Peyer's patch (tissue), 4 donors: Measurements from ENCODE around the gene SRC. TPM values are rescaled to one million over a fixed set of nuclear protein-coding genes. Genes with fewer than 3 reads are reported as not detected.
A peak's percentile ranks its signal among the peaks of the same experiment; 100 is the strongest.

Experiments
- DNase-seq, 3 donors: peaks; one replicate each; pipeline ENCODE4 v3.0.0-alpha.2; 2017 to 2019
- H3K27ac ChIP-seq, 4 donors: fragments of 200-600 bp; sonication (generic); one replicate each; pipeline ENCODE4 v1.5.1; 2016 to 2019
- H3K27me3 ChIP-seq, 2 donors: fragments of 200-600 bp; sonication (generic); one replicate each; pipeline ENCODE4 v1.5.1; 2019
- H3K36me3 ChIP-seq, 3 donors: fragments of 200-600 bp; sonication (generic); one replicate each; pipeline ENCODE4 v1.5.1; 2016 to 2019
- H3K4me1 ChIP-seq, 4 donors: fragments of 200-600 bp; sonication (generic); one replicate each; pipeline ENCODE4 v1.5.1; 2016 to 2019
- H3K4me3 ChIP-seq, 4 donors: fragments of 200-600 bp; sonication (generic); 1 replicate in 3 of 4; 2 replicates in 1 of 4; pipeline ENCODE4 v1.5.1; 2016 to 2019; ENCODE audit warnings: mild to moderate bottlenecking in 1 of 4
- H3K9me3 ChIP-seq, 4 donors: fragments of 200-600 bp; sonication (generic); one replicate each; pipeline ENCODE4 v1.5.1; 2016 to 2019; ENCODE audit warnings: mild to moderate bottlenecking in 1 of 4
- POLR2A ChIP-seq, 2 donors: fragments of 450-650 bp; IDR thresholded peaks; one replicate each; pipeline ENCODE4 v1.5.1; 2017; ENCODE audit warnings: antibody characterized with exemption in 2 of 2, mild to moderate bottlenecking in 2 of 2, moderate library complexity in 2 of 2
- total RNA-seq, 4 donors: library from RNA; depleted of rRNA; stranded (reverse); fragments of >200 nt; gene quantifications; one replicate each; pipeline ENCODE4 v1.1.0, GENCODE V29; 2016
- TF ChIP-seq, protein P1 (sequence below), 6 experiments: fragments of 450-650 bp in 4 of 6; fragments of 200-600 bp in 2 of 6; sonication (generic) in 1 of 6; IDR thresholded peaks; one replicate each; pipeline ENCODE4 v1.5.1; 2017 to 2019; ENCODE audit warnings: antibody characterized with exemption in 6 of 6, mild to moderate bottlenecking in 3 of 6, moderate library complexity in 1 of 6

Gene SRC
- total RNA-seq, 4 donors from 2014 or later = 85.8 to 187 (median 146) TPM

DNA sequence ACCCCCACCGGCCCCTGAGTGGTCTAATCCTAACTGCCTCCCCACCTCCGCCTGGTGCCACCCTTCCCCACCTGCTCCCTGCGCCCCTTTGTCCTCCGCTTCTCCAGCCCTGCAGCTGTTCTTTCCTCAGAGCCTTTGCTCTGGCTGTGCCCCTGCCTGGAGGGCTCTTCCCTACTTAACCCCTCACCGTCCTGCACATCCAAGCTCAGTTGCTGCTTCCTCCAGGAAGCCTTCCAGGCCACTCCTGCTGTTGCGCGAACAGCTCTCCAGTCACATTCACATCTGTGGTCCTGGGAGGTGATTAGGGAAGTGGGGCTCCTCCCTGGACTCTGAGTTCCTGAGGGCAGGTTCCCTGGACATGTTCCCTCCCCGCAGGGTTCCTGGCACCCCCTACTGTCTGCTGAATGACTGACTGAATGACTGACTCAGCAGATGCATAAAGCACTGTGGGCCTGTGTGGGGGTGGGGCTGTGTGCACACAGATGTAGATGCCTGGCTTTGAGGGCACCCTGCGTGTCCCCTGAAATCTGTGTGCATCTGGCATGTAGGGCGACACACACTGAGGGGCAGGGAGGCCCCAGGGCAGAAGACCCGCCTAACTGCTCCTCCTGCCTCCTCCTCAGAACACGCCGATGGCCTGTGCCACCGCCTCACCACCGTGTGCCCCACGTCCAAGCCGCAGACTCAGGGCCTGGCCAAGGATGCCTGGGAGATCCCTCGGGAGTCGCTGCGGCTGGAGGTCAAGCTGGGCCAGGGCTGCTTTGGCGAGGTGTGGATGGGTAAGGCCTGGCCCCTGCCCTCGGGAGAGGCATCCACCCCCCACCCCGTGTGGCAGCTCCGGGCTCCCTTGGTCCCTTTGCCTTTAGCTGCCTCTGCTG lies 51.4 kb downstream of the SRC start:
- Histone ChIP-seq H3K4me3 (no peak overlapping the region), H3K27me3 (no peaks in the 10 kb centered on the region), H3K36me3 (peaks cover 0 to 91% (median 0%) of the 10 kb centered on the region in 3 donors), H3K9me3 (no peaks in the 10 kb centered on the region), H3K27ac (no peak overlapping the region), H3K4me1 (peaks cover 0 to 15% (median 0%) of the 10 kb centered on the region in 4 donors)
- no peak for TF ChIP-seq POLR2A (IDR thresholded peaks at IDR 0.05)
- TF ChIP-seq, protein P1, sequence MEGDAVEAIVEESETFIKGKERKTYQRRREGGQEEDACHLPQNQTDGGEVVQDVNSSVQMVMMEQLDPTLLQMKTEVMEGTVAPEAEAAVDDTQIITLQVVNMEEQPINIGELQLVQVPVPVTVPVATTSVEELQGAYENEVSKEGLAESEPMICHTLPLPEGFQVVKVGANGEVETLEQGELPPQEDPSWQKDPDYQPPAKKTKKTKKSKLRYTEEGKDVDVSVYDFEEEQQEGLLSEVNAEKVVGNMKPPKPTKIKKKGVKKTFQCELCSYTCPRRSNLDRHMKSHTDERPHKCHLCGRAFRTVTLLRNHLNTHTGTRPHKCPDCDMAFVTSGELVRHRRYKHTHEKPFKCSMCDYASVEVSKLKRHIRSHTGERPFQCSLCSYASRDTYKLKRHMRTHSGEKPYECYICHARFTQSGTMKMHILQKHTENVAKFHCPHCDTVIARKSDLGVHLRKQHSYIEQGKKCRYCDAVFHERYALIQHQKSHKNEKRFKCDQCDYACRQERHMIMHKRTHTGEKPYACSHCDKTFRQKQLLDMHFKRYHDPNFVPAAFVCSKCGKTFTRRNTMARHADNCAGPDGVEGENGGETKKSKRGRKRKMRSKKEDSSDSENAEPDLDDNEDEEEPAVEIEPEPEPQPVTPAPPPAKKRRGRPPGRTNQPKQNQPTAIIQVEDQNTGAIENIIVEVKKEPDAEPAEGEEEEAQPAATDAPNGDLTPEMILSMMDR (IDR thresholded peaks at IDR 0.05) = no peak
- DNase-seq = no peak

DNA sequence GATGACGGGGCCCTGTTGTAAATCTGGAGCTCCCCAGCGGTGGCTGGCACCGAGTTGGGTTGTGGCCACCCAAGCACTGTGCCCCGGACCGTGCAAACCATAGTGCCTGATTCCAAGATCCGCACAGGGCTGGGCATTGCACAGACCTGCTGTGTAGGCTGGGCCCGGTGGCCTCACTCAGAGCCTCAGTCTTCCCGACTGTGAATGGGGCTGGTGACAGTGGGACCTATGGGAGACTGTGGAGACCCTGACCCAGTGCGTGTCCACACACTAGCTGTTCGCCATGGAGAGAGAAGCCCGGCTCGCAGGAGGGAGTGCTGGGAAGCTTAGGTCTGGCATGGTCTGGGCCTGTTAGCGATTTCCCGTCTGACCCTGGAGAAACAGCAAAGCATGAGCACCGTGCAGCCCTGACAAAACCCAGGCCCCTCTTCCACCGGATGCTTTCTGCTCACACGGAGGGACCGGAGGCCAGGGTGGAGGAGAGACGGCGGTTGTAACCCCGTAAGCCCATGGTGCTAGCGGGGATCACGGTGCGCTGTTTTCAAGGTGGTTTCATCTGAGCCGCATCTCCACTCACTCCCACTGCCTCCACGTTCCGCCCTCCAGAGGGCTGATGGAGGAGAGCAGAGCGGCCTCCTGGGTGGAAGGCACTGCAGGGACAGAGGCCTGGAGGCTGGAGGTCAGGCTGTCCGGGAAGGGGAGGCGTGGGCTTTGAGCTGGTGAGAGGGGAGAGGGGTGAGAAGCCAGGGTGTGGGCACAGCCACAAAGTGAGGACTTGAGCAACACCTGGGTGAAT lies 52.2 kb downstream of the SRC start:
- Histone ChIP-seq H3K4me1 (peaks cover 0 to 15% (median 0%) of the 10 kb centered on the region in 4 donors), H3K36me3 (peaks cover 0 to 91% (median 0%) of the 10 kb centered on the region in 3 donors), H3K27ac (no peak overlapping the region), H3K4me3 (no peak overlapping the region), H3K9me3 (no peaks in the 10 kb centered on the region), H3K27me3 (no peaks in the 10 kb centered on the region)
- DNase-seq = no peak
- TF ChIP-seq, protein P1 (IDR thresholded peaks at IDR 0.05) = no peak
- no peak for TF ChIP-seq POLR2A (IDR thresholded peaks at IDR 0.05)

DNA sequence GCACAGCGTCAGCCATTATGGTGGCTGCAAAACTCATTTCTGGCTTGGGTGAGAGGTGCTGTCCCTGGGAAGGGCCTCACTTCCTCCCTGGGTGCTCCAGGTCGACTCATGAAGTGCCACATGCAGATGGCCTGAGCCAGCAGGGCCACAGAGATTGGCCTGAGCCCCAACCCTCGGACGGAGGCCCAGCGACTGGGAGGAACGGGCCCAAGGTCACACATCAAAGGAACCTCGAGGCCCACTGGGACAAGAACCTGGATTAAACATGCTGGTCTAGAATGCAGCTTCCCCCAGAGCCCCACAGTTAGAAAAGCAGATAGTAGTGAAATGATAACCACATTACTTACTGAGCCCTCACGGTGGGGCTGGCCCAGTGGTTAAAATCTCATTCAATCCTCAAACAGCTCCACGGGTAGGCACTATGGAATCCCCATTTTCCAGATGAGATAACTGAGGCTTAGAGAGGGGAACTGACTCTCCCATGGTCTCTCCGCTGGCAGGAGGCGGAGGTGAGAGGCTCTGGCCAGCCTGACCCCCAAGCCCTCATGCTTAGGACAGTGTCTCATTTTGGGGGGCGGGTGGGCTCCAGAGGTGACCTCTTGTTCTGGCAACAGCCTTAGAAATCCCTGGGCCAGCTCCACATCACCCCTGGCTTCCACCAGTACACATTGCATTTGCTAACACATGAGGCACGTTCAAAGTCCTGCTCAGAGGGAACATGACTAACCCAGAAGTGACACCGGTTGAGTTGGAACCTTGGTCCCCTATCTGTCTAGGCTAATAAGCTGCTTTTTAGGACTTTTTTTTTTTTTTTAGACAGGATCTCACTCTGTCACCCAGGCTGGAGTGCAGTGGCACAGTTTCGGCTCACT lies 53.0 kb downstream of the SRC start:
- TF ChIP-seq, protein P1 (IDR thresholded peaks at IDR 0.05) = peak in 3 of 6 experiments; percentile 48 to 60 (median 51)
- TF ChIP-seq POLR2A (IDR thresholded peaks at IDR 0.05) = no peak
- H3K36me3 ChIP-seq = peaks cover 0 to 92% (median 0%) of the 10 kb centered on the region in 3 donors
- H3K9me3 ChIP-seq = no peaks in the 10 kb centered on the region
- no peaks in the 10 kb centered on the region for H3K27me3 ChIP-seq
- peak in 1 of 3 donors; percentile 67 for DNase-seq
- H3K4me3 ChIP-seq = no peak overlapping the region
- H3K27ac ChIP-seq = peak overlapping the region in 1 of 4 donors; percentile 43
- peaks cover 0 to 15% (median 0%) of the 10 kb centered on the region in 4 donors for H3K4me1 ChIP-seq

DNA sequence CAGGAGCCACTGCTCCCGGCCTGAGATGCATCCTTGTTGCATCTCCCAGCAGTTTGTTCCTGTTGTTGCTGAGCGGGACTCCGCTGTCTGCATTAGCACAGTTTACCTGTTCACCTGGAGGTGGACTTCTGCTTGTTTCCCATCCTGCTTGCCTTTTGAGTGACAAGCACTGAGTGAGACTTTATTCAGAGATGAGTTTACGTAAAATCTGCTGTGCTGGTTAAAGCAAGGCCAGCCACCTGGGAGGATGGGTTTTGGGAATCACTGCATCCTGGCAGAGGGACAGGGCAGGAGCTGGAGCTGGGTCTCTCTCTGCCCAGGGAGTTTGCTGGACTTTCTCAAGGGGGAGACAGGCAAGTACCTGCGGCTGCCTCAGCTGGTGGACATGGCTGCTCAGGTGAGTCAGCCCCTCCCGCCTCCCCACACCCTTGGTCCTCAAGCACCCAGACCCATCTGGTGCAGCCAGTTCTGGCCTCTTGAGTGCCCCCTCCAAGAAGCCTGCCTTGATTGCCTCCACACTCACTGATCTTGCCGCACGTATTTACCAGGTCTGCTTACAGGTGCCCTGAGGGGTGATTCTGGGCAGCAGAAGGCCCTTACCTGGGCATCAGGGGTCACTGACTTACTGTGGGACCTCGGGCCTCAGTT lies 55.5 kb downstream of the SRC start:
- no peak for DNase-seq
- Histone ChIP-seq H3K9me3 (no peaks in the 10 kb centered on the region), H3K4me3 (no peak overlapping the region), H3K27ac (no peak overlapping the region), H3K36me3 (peaks cover 0 to 71% (median 0%) of the 10 kb centered on the region in 3 donors), H3K27me3 (no peaks in the 10 kb centered on the region), H3K4me1 (peaks cover 0 to 6% (median 2%) of the 10 kb centered on the region in 4 donors)
- TF ChIP-seq, protein P1 (IDR thresholded peaks at IDR 0.05) = no peak
- TF ChIP-seq POLR2A (IDR thresholded peaks at IDR 0.05) = no peak
